ENCODE results near the gene LAMA5.

The LAMA5 gene

DNA sequence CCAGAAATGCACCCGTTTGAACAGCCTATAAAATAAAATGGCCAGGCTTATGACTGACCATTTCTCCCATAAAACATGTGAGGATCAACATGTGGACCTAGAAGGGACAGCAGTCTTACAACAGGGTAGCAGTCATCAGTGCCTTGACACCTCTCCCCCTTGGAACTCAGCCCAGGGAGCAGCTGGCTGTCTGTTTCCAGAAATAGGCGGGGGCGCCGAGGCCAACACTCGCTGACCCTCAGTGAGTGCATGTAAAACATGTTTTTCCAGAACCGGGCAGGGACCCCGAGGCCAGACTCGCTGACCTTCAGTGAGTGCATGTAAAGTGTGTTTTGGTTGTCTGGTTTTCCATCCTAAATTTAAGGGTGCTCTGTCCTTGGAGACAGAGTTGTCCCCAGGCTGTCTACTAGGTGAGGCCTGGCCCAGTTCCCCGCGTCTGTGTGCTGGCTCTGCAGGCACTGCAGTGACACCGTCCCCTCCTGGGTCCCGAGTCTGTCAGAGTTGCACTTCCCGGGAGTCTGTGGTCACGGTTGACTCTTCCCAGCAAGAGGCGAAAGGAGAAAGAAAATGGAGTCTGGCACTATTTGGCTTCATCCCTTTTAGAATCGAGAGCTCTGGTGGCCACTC, 84.1 kb downstream of the LAMA5 start:
- DNase-seq = no peak

- no peak for DNase-seq
Measured at GRCh38 chr20:62282103-62282502, 85.0 kb downstream of the LAMA5 start.

DNA sequence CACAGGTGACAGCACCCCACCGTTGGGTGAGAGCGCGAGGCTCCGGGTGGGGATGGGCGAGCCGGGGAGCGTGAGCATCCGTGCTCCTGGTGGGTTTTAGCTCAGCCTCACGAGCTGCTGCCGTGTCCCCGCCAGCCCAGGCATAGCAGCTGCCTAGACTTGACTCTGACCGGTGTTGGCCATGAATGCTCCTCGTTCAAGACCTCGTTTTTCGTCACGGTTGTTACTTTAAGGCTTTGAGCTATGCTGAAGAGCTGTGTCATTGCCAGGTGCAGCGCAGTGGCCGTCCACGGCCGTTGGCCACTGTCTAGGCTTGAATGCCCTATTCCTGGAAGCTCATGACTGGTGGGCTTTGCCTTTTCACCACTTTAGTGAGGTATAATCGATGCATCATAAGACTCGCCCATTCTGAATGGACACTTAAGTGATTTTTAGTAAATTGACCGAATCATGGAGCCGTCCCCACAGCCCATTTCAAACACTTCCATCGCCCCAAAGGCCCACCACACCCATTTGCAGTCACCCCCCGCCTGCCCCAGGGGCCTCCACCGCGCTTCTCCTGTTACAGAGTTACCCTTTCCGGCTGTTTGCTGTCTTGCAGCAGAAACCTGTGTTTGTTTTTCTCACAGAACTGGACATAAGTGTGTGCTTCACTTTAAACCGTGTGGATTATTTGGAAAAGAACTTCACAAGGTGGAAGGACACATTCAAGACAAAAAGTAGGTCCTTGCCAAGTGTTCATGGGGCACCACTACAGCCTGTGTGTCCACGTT, 85.8 kb downstream of the LAMA5 start:
- DNase-seq = no peak

DNA sequence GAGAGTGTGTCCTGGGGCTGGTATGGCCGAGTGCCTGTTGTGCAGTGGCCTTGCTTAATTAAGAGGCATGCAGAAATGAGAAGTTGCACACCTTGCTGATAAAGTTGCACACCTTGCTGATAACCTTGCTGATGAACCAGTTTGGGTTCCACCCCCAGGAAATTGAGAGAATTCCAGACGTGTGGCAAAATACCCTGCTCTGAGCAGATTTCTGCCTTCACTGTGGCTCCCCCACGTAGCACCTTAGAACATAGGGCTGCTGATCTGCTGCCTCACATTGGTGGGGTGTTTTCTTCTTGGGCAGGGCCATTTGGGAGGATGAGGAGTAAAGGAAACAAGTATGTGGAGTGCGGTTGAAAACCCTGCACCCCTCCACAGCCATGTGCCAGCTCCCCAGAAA, 86.8 kb downstream of the LAMA5 start:
- no peak for DNase-seq

- no peak for DNase-seq
Measured at GRCh38 chr20:62277253-62277652, 89.9 kb downstream of the LAMA5 start.

- no peak for DNase-seq
Measured at GRCh38 chr20:62276439-62276838, 90.7 kb downstream of the LAMA5 start.

DNA sequence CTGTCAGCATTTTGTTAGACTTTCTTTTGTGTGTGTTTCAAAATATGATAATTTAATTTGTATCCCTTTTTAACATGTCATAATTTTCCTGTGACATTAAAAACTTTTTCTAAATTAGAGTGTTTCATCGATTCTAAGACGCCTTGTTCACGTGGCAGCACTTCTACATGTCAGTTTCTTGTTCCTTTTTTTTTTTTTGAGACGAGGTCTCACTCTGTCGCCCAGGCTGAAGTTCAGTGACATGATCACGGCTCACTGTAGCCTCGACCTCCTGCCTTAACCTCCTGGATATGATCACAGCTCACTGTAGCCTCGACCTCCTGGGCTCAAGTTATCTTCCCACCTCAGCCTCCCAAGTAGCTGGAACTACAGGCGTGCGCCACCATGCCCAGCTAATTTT, 91.9 kb downstream of the LAMA5 start:
- no peak for DNase-seq

- DNase-seq = no peak
Measured at GRCh38 chr20:62274332-62274950, 92.7 kb downstream of the LAMA5 start.

DNA sequence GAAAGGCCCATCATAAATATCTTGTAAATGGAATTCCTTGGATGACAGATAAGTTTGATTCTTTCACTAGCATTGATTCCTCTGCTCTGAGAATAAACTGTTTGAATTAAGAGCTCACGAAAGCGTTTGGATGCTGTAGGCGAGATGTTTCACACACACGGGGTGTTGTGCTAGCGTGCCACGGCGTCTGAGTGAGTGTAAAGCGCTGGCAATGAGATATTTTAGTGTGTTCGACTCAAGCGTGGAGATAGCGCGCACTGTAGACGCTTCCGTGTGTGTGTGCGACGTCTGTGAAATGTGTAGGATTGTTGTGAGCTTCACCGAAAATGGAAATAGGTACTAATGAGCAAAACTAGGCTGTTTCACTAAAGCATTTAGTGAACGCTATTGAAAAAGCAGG, 93.7 kb downstream of the LAMA5 start:
- DNase-seq = no peak

GRCh38 chr20:62272200-62272599, 94.9 kb downstream of the LAMA5 start:
- no peak for DNase-seq

DNA sequence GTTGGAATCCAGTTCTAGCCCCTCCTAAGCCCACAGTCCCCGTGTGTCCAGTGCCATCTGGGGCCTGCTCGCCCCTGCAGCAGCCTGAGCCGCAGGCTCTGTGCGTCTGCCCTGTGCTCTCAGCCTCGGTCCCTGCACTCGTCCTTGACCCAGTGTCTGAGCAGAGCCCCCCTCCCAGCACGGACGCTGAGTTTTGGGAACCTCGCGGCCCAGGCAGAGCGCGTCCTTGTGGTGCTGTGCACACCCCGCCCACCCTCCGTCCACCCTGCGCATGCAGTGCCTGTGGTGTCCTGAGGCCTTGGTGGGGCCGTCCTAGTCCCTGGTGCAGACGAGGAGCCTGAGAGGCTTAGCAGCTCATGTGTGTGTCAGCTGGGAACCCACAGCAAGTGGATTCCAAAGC, 97.2 kb downstream of the LAMA5 start:
- DNase-seq = no peak

GRCh38 chr20:62269378-62269777, 97.7 kb downstream of the LAMA5 start:
- DNase-seq = no peak

DNA sequence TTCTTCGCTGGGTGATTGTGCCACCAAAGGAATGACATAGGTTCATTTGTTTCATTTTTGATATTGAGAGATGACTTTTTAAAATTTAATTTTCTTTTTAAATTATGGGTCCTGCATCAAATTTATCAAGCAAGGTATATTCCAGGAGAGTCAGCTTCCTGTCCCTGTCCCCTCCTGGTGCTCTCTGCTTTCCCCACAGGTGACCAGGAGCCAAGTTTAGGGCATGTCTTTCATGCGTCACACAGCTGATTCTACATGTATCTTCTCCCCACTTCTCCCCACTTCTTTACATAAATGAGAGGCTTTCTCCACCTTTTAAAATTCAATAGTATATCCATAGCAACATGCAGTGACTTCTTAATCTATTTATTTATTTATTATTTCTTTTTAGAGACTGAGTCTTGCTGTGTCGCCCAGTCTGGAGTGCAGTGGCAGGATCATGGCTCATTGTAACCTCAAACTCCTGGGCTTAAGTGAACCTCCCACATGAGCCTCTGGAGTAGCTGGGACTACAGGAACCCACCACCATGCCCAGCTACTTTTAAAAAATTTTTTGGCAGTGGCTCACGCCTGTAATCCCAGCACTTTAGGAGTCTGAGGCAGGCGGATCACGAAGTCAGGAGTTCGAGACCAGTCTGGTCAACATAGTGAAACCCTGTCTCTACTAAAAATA, 98.7 kb downstream of the LAMA5 start:
- DNase-seq = no peak

- no peak for DNase-seq
Measured at GRCh38 chr20:62267543-62267942, 99.6 kb downstream of the LAMA5 start.

GRCh38 chr20:62266851-62267250, 100.3 kb downstream of the LAMA5 start:
- DNase-seq = no peak

DNA sequence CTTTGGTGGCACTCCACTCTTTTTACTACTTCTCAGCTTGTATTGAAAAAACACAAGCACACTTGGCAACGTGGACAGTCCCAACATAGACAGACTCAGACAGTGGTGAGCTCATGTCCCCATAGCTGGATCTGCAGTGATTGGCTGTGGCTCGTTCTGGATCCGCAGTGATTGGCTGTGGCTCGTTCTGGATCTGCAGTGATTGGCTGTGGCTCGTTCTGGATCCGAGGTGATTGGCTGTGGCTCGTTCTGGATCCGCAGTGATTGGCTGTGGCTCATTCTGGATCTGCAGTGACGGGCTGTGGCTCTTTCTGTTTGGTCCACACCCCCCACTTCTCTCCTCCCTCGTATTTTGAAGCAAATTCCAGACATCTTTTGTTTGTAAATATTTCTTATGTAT, 100.8 kb downstream of the LAMA5 start:
- DNase-seq = no peak

- no peak for DNase-seq
Measured at GRCh38 chr20:62265365-62265764, 101.7 kb downstream of the LAMA5 start.

- DNase-seq = no peak
Measured at GRCh38 chr20:62263396-62263795, 103.7 kb downstream of the LAMA5 start.

GRCh38 chr20:62262064-62262463, 105.0 kb downstream of the LAMA5 start:
- no peak for DNase-seq

DNA sequence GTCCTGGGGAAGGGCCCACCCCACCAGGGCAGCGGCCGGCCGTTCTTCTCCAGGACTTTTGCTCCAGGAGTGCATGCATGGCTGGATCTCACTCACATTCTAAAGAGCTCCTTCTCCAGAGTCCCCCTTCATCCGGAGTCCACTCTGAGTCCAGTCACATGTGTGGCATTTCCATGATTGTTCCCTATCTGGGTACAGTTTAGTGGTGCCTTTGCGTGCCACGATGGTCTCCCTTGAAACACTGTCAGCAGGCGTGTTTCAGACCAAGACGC, 107.9 kb downstream of the LAMA5 start:
- no peak for DNase-seq
